Thoracic aorta (tissue), 2 donors: ENCODE results near the gene NR1D2. TPM values are rescaled to one million over a fixed set of nuclear protein-coding genes. Genes with fewer than 3 reads are reported as not detected.
A peak's percentile ranks its signal among the peaks of the same experiment; 100 is the strongest.
"Not testable (repeated sequence)": the region's sequence is repeated elsewhere in the genome, so short reads cannot be mapped to it uniquely, and the experiment has no call there.

Experiments used
- ATAC-seq: fragments of 150-250 bp; one replicate; pipeline ENCODE4 v1.8.0; 2017; ENCODE audit warnings: low read depth; ENCODE audit not compliant: insufficient number of reproducible peaks, low FRiP score
- DNase-seq: peaks from one replicate; pipeline ENCODE4 v3.0.0-alpha.2; 2020; ENCODE audit warnings: low spot score
- H3K27ac ChIP-seq, 2 donors: fragments of 200-600 bp; sonication (generic); 1 replicate in 1 of 2; 2 replicates in 1 of 2; pipeline ENCODE4 v1.5.1; 2016; ENCODE audit warnings: mild to moderate bottlenecking in 2 of 2, moderate library complexity in 2 of 2
- H3K27me3 ChIP-seq: fragments of 200-600 bp; sonication (generic); replicated peaks from 2 replicates; pipeline ENCODE4 v1.6.0; 2016; ENCODE audit warnings: mild to moderate bottlenecking; ENCODE audit not compliant: insufficient read depth
- H3K36me3 ChIP-seq: fragments of 200-600 bp; sonication (generic); one replicate; pipeline ENCODE4 v1.5.1; 2016
- H3K4me1 ChIP-seq, 2 donors: fragments of 200-600 bp; sonication (generic); 1 replicate in 1 of 2; 2 replicates in 1 of 2; pipeline versions ENCODE4 v1.5.1 to v1.6.0; 2016; ENCODE audit warnings: low read depth in 2 of 2, mild to moderate bottlenecking in 1 of 2; ENCODE audit not compliant: control insufficient read depth in 1 of 2
- H3K4me3 ChIP-seq: fragments of 200-600 bp; sonication (generic); 2 replicates; pipeline ENCODE4 v1.5.1; 2016; ENCODE audit warnings: mild to moderate bottlenecking
- H3K9me3 ChIP-seq: fragments of 200-600 bp; sonication (generic); 2 replicates; pipeline ENCODE4 v1.5.1; 2016
- CTCF ChIP-seq: fragments of 200-600 bp; sonication (generic); IDR thresholded peaks from one replicate; pipeline ENCODE4 v1.5.1; 2019; ENCODE audit warnings: antibody characterized with exemption
- total RNA-seq, 2 donors: library from RNA; depleted of rRNA; stranded (reverse); fragments of >200 nt; gene quantifications; one replicate each; pipeline versions ENCODE4 v1.1.0 to v1.2.3, GENCODE V29; 2016

Gene NR1D2
- 10 to 100 TPM; 33.0 to 41.6 TPM for total RNA-seq

- H3K36me3 ChIP-seq, result no peaks in the 10 kb centered on the region
- H3K27me3 ChIP-seq, result no peaks in the 10 kb centered on the region
- peak; percentile 71 for ATAC-seq
- peak within 1 kb of the TSS; percentile 88 to 96 for H3K27ac ChIP-seq
- no peak for TF ChIP-seq CTCF
- H3K4me1 ChIP-seq, result peaks cover 25 to 42% of the 10 kb centered on the region in 2 donors
- peak; percentile 32 for DNase-seq
- H3K9me3 ChIP-seq, result no peaks in the 10 kb centered on the region
- H3K4me3 ChIP-seq, result peak within 1 kb of the TSS; percentile 94
Observed at GRCh38 chr3:23944861-23945662, at the start of gene NR1D2. Gene NR1D2 (plus strand): TSS chr3:23945286. CDS start chr3:23945579, 293 bp downstream.

GRCh38 chr3:23900744-23901143 lies 44.3 kb upstream of the NR1D2 start:
- no peaks in the 10 kb centered on the region for H3K27me3 ChIP-seq
- H3K4me3 ChIP-seq, result no peak overlapping the region
- no peak for TF ChIP-seq CTCF
- no peaks in the 10 kb centered on the region for H3K4me1 ChIP-seq
- no peak for DNase-seq
- H3K9me3 ChIP-seq, result no peaks in the 10 kb centered on the region
- peaks cover 13% of the 10 kb centered on the region for H3K36me3 ChIP-seq
- H3K27ac ChIP-seq, result no peak overlapping the region
- ATAC-seq, result no peak

GRCh38 chr3:23904545-23904944 lies 40.5 kb upstream of the NR1D2 start:
- Histone ChIP-seq H3K27me3 (no peaks in the 10 kb centered on the region), H3K4me1 (no peaks in the 10 kb centered on the region), H3K4me3 (no peak overlapping the region), H3K27ac (no peak overlapping the region), H3K36me3 (peaks cover 17% of the 10 kb centered on the region), H3K9me3 (no peaks in the 10 kb centered on the region)
- DNase-seq (no peak), ATAC-seq (no peak)
- no peak for TF ChIP-seq CTCF

GRCh38 chr3:23909341-23909740 lies 35.7 kb upstream of the NR1D2 start:
- Histone ChIP-seq H3K27me3 (no peaks in the 10 kb centered on the region), H3K9me3 (no peaks in the 10 kb centered on the region), H3K36me3 (peaks cover 7% of the 10 kb centered on the region), H3K27ac (no peak overlapping the region), H3K4me3 (no peak overlapping the region), H3K4me1 (peaks cover 0 to 9% of the 10 kb centered on the region in 2 donors)
- no peak for ATAC-seq
- DNase-seq, result no peak
- no peak for TF ChIP-seq CTCF

GRCh38 chr3:23911397-23911796 lies 33.7 kb upstream of the NR1D2 start:
- Histone ChIP-seq H3K4me3 (no peak overlapping the region), H3K9me3 (no peaks in the 10 kb centered on the region), H3K27me3 (no peaks in the 10 kb centered on the region), H3K36me3 (peaks cover 7% of the 10 kb centered on the region), H3K27ac (no peak overlapping the region), H3K4me1 (peaks cover 14 to 24% of the 10 kb centered on the region in 2 donors)
- TF ChIP-seq CTCF, result no peak
- DNase-seq, result no peak
- no peak for ATAC-seq

- H3K27ac ChIP-seq, ATAC-seq, DNase-seq, H3K36me3 ChIP-seq, H3K4me3 ChIP-seq, H3K27me3 ChIP-seq, H3K9me3 ChIP-seq: not testable (repeated sequence)
- H3K4me1 ChIP-seq, result peaks cover 14 to 24% of the 10 kb centered on the region in 2 donors
Observed at GRCh38 chr3:23912335-23912734, 32.8 kb upstream of the NR1D2 start.
